Measurements from ENCODE around the gene NFATC2. TPM values are rescaled to one million over a fixed set of nuclear protein-coding genes. Genes with fewer than 3 reads are reported as not detected.

Gene NFATC2
- polyA plus RNA-seq, 1 donor from 2014 or later, result not detected

- Histone ChIP-seq H3K9me3 (ENCODE audit: low read length) (no peaks in the 10 kb centered on the region), H4K20me1 (ENCODE audit: insufficient read depth) (no peaks in the 10 kb centered on the region), H3K4me2 (ENCODE audit: low read length) (no peak overlapping the region), H3K9me2 (ENCODE audit: insufficient read depth, low read length) (no peaks in the 10 kb centered on the region), H3K79me2 (replicated peaks; ENCODE audit: insufficient read depth, low read length) (no peaks in the 10 kb centered on the region), H2AFZ (ENCODE audit: low read depth, low read length) (no peak overlapping the region), H3K9ac (ENCODE audit: low read length) (no peak overlapping the region), H3K4me3 (ENCODE audit: low read length) (no peak overlapping the region), H3K36me3 (ENCODE audit: insufficient read depth, low read length) (no peaks in the 10 kb centered on the region), H3K27me3 (ENCODE audit: insufficient read depth, low read depth, low read length) (no peaks in the 10 kb centered on the region), H3K27ac (ENCODE audit: low read length) (no peak overlapping the region), H3F3A (ENCODE audit: insufficient read depth, low read length, poor library complexity, severe bottlenecking) (no peaks in the 10 kb centered on the region)
- TF ChIP-seq MXI1 (conservative IDR thresholded peaks at IDR 0.05; ENCODE audit: poor library complexity, severe bottlenecking) (no peak), POLR2AphosphoS5 (IDR thresholded peaks at IDR 0.05) (no peak), SMC3 (conservative IDR thresholded peaks at IDR 0.05; ENCODE audit: poor library complexity) (no peak), REST (IDR thresholded peaks at IDR 0.05; ENCODE audit: borderline replicate concordance) (no peak), EP300 (conservative IDR thresholded peaks at IDR 0.05; ENCODE audit: poor library complexity, severe bottlenecking) (no peak), RAD21 (conservative IDR thresholded peaks at IDR 0.05) (no peak), EZH2 (IDR thresholded peaks at IDR 0.05; ENCODE audit: borderline replicate concordance, insufficient read depth, low read length, poor library complexity, severe bottlenecking) (no peak), TAF1 (IDR thresholded peaks at IDR 0.05; ENCODE audit: low read depth) (no peak)
- TF ChIP-seq, protein P1, sequence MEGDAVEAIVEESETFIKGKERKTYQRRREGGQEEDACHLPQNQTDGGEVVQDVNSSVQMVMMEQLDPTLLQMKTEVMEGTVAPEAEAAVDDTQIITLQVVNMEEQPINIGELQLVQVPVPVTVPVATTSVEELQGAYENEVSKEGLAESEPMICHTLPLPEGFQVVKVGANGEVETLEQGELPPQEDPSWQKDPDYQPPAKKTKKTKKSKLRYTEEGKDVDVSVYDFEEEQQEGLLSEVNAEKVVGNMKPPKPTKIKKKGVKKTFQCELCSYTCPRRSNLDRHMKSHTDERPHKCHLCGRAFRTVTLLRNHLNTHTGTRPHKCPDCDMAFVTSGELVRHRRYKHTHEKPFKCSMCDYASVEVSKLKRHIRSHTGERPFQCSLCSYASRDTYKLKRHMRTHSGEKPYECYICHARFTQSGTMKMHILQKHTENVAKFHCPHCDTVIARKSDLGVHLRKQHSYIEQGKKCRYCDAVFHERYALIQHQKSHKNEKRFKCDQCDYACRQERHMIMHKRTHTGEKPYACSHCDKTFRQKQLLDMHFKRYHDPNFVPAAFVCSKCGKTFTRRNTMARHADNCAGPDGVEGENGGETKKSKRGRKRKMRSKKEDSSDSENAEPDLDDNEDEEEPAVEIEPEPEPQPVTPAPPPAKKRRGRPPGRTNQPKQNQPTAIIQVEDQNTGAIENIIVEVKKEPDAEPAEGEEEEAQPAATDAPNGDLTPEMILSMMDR (IDR thresholded peaks at IDR 0.05; ENCODE audit: poor library complexity, severe bottlenecking), result no peak
These were observed 131.8 kb downstream of the NFATC2 start for GRCh38 chr20:51410586-51411325.

- no peaks in the 10 kb centered on the region for H3K9me2 ChIP-seq (ENCODE audit: insufficient read depth, low read length)
- no peak overlapping the region for H3K4me2 ChIP-seq (ENCODE audit: low read length)
- H2AFZ ChIP-seq (ENCODE audit: low read depth, low read length), result no peak overlapping the region
- no peak overlapping the region for H3K27ac ChIP-seq (ENCODE audit: low read length)
- no peaks in the 10 kb centered on the region for H3K36me3 ChIP-seq (ENCODE audit: insufficient read depth, low read length)
- H3K9ac ChIP-seq (ENCODE audit: low read length), result no peak overlapping the region
- no peaks in the 10 kb centered on the region for H4K20me1 ChIP-seq (ENCODE audit: insufficient read depth)
- TF ChIP-seq EZH2 (IDR thresholded peaks at IDR 0.05; ENCODE audit: borderline replicate concordance, insufficient read depth, low read length, poor library complexity, severe bottlenecking), result no peak
- TF ChIP-seq POLR2AphosphoS5 (IDR thresholded peaks at IDR 0.05), result no peak
- no peak for TF ChIP-seq SMC3 (conservative IDR thresholded peaks at IDR 0.05; ENCODE audit: poor library complexity)
- no peak overlapping the region for H3K4me3 ChIP-seq (ENCODE audit: low read length)
- no peaks in the 10 kb centered on the region for H3K9me3 ChIP-seq (ENCODE audit: low read length)
- H3K27me3 ChIP-seq (ENCODE audit: insufficient read depth, low read depth, low read length), result no peaks in the 10 kb centered on the region
- H3F3A ChIP-seq (ENCODE audit: insufficient read depth, low read length, poor library complexity, severe bottlenecking), result no peaks in the 10 kb centered on the region
- no peaks in the 10 kb centered on the region for H3K79me2 ChIP-seq (replicated peaks; ENCODE audit: insufficient read depth, low read length)
These were observed 133.2 kb downstream of the NFATC2 start for GRCh38 chr20:51409192-51409880.
